Neural cell (in vitro differentiated cells): Measurements from ENCODE around the gene PTPRD.

Experiments
- EZH2 ChIP-seq: fragments of 200-600, 300-800 bp; shearing (Covaris generic), sonication (generic); IDR thresholded peaks from 2 replicates; pipeline ENCODE4 v1.6.1; 2014; ENCODE audit warnings: antibody characterized with exemption, low read length, borderline replicate concordance, mild to moderate bottlenecking; ENCODE audit not compliant: insufficient read depth, poor library complexity, severe bottlenecking
- POLR2AphosphoS5 ChIP-seq: IDR thresholded peaks from 2 replicates; pipeline ENCODE4 v1.6.1; 2012
- SMC3 ChIP-seq: fragments of 450-650 bp; conservative IDR thresholded peaks from 2 replicates; pipeline ENCODE4 v1.6.1; 2014; ENCODE audit warnings: antibody characterized with exemption, mild to moderate bottlenecking, moderate library complexity; ENCODE audit not compliant: poor library complexity
- TF ChIP-seq, protein P1 (sequence below): fragments of 450-650 bp; IDR thresholded peaks from 2 replicates; pipeline ENCODE4 v1.5.1; 2014; ENCODE audit warnings: antibody characterized with exemption, mild to moderate bottlenecking, moderate library complexity; ENCODE audit not compliant: poor library complexity, severe bottlenecking
- TF ChIP-seq, protein P2 (sequence below): IDR thresholded peaks from 2 replicates; pipeline ENCODE4 v1.6.1; 2012; ENCODE audit warnings: borderline replicate concordance

DNA sequence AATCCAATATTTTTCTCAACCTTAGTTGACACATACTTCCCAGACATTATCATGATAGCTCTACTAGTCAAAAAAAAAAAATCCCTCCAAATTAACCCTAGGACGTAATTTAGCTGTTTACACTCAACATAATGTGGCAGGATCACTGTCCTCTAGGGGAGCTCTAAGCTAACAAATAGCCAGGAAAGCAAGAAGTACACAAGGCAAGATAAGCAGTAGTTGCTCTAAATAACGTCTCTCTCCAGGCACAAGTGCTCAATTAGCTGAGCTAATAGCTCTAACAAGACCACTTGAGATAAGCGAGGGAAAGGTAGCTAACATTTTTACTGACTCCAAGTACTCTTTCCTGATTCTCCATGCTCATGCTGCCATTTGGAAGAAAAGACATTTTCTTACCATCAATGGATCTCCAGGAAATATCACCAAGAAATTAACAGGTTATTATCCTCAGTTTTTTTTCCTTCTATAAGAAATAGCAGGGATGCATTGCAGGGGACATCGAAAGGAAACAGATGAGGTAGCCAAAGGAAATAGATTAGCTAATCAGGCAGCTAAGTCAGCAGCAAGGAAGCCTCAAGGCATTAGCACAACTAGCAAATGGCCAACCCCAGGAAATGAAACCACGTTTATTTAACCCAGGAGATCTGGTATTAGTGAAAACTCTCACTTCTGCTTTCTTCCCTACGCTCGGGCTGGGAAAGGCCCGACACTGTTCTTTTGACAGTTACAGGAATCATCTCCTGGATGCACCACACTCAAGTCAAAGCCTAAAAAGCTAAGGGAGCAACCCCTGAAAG lies 614.1 kb downstream of the PTPRD start:
- TF ChIP-seq, protein P1, sequence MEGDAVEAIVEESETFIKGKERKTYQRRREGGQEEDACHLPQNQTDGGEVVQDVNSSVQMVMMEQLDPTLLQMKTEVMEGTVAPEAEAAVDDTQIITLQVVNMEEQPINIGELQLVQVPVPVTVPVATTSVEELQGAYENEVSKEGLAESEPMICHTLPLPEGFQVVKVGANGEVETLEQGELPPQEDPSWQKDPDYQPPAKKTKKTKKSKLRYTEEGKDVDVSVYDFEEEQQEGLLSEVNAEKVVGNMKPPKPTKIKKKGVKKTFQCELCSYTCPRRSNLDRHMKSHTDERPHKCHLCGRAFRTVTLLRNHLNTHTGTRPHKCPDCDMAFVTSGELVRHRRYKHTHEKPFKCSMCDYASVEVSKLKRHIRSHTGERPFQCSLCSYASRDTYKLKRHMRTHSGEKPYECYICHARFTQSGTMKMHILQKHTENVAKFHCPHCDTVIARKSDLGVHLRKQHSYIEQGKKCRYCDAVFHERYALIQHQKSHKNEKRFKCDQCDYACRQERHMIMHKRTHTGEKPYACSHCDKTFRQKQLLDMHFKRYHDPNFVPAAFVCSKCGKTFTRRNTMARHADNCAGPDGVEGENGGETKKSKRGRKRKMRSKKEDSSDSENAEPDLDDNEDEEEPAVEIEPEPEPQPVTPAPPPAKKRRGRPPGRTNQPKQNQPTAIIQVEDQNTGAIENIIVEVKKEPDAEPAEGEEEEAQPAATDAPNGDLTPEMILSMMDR: no peak
- TF ChIP-seq EZH2: no peak
- TF ChIP-seq POLR2AphosphoS5: no peak
- TF ChIP-seq, protein P2, sequence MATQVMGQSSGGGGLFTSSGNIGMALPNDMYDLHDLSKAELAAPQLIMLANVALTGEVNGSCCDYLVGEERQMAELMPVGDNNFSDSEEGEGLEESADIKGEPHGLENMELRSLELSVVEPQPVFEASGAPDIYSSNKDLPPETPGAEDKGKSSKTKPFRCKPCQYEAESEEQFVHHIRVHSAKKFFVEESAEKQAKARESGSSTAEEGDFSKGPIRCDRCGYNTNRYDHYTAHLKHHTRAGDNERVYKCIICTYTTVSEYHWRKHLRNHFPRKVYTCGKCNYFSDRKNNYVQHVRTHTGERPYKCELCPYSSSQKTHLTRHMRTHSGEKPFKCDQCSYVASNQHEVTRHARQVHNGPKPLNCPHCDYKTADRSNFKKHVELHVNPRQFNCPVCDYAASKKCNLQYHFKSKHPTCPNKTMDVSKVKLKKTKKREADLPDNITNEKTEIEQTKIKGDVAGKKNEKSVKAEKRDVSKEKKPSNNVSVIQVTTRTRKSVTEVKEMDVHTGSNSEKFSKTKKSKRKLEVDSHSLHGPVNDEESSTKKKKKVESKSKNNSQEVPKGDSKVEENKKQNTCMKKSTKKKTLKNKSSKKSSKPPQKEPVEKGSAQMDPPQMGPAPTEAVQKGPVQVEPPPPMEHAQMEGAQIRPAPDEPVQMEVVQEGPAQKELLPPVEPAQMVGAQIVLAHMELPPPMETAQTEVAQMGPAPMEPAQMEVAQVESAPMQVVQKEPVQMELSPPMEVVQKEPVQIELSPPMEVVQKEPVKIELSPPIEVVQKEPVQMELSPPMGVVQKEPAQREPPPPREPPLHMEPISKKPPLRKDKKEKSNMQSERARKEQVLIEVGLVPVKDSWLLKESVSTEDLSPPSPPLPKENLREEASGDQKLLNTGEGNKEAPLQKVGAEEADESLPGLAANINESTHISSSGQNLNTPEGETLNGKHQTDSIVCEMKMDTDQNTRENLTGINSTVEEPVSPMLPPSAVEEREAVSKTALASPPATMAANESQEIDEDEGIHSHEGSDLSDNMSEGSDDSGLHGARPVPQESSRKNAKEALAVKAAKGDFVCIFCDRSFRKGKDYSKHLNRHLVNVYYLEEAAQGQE: no peak
- TF ChIP-seq SMC3: no peak
